ENCODE data around the gene EML3.

Gene EML3

GRCh38 chr11:62615521-62615920 lies 2.9 kb upstream of the EML3 start:
- TF ChIP-seq CSRNP3 (CRISPR knock-in tag; IDR thresholded peaks at IDR 0.05) = no peak
- TF ChIP-seq CSDC2 (CRISPR knock-in tag; IDR thresholded peaks at IDR 0.05) = no peak
- no peak for TF ChIP-seq BACH2 (CRISPR knock-in tag; IDR thresholded peaks at IDR 0.05; ENCODE audit: borderline replicate concordance)
- TF ChIP-seq TOX (CRISPR knock-in tag; IDR thresholded peaks at IDR 0.05; ENCODE audit: borderline replicate concordance) = no peak
- ATAC-seq = no peak

GRCh38 chr11:62614275-62614674 lies 1.7 kb upstream of the EML3 start:
- TF ChIP-seq ZNF565 (CRISPR knock-in tag; conservative IDR thresholded peaks at IDR 0.05; ENCODE audit: low read depth) (no peak), TOX (CRISPR knock-in tag; IDR thresholded peaks at IDR 0.05; ENCODE audit: borderline replicate concordance) (no peak), PPARA (CRISPR knock-in tag; IDR thresholded peaks at IDR 0.05; ENCODE audit: borderline replicate concordance) (no peak), PATZ1 (CRISPR knock-in tag; IDR thresholded peaks at IDR 0.05; ENCODE audit: borderline replicate concordance) (no peak)
- ATAC-seq = no peak

- TF ChIP-seq TCF4 (CRISPR knock-in tag; IDR thresholded peaks at IDR 0.05; ENCODE audit: borderline replicate concordance) (no peak), PATZ1 (CRISPR knock-in tag; IDR thresholded peaks at IDR 0.05; ENCODE audit: borderline replicate concordance) (no peak), TSHZ2 (CRISPR knock-in tag; IDR thresholded peaks at IDR 0.05) (no peak)
- ATAC-seq = peak; percentile 41
Measured at GRCh38 chr11:62613291-62613778, 760 bp upstream of the EML3 start.

- ATAC-seq = peak; percentile 39
- TF ChIP-seq BACH2 (CRISPR knock-in tag; IDR thresholded peaks at IDR 0.05; ENCODE audit: borderline replicate concordance) = no peak
- 0 out of 2 replicates have a peak, but pooled peaks have one; percentile 52 for TF ChIP-seq PATZ1 (CRISPR knock-in tag; IDR thresholded peaks at IDR 0.05; ENCODE audit: borderline replicate concordance)
Measured at GRCh38 chr11:62611705-62612365, 740 bp downstream of the EML3 start.

GRCh38 chr11:62610814-62611704 lies 1.5 kb downstream of the EML3 start:
- no peak for ATAC-seq
- TF ChIP-seq TCF4 (CRISPR knock-in tag; IDR thresholded peaks at IDR 0.05; ENCODE audit: borderline replicate concordance) (no peak), ZNF565 (CRISPR knock-in tag; conservative IDR thresholded peaks at IDR 0.05; ENCODE audit: low read depth) (no peak), RARB (CRISPR knock-in tag; IDR thresholded peaks at IDR 0.05) (no peak), TOX (CRISPR knock-in tag; IDR thresholded peaks at IDR 0.05; ENCODE audit: borderline replicate concordance) (no peak), ZFP3 (CRISPR knock-in tag; IDR thresholded peaks at IDR 0.05) (no peak), ZNF70 (CRISPR knock-in tag; IDR thresholded peaks at IDR 0.05) (no peak), PATZ1 (CRISPR knock-in tag; IDR thresholded peaks at IDR 0.05; ENCODE audit: borderline replicate concordance) (no peak), OSR1 (CRISPR knock-in tag; IDR thresholded peaks at IDR 0.05) (no peak), SNAI2 (CRISPR knock-in tag; IDR thresholded peaks at IDR 0.05) (no peak), ARNTL (CRISPR knock-in tag; IDR thresholded peaks at IDR 0.05; ENCODE audit: borderline replicate concordance, low read depth) (no peak), ZFP30 (CRISPR knock-in tag; IDR thresholded peaks at IDR 0.05) (no peak), PPARA (CRISPR knock-in tag; IDR thresholded peaks at IDR 0.05; ENCODE audit: borderline replicate concordance) (no peak), CSDC2 (CRISPR knock-in tag; IDR thresholded peaks at IDR 0.05) (no peak)

All from SK-N-SH treated with all-trans-retinoic acid at 6 μM for 48 hours (cell line).